Measurements from ENCODE around the gene FOXO1. TPM values are rescaled to one million over a fixed set of nuclear protein-coding genes. Genes with fewer than 3 reads are reported as not detected.

Gene FOXO1
- total RNA-seq, 1 donor from 2014 or later: 9.7 TPM

DNA sequence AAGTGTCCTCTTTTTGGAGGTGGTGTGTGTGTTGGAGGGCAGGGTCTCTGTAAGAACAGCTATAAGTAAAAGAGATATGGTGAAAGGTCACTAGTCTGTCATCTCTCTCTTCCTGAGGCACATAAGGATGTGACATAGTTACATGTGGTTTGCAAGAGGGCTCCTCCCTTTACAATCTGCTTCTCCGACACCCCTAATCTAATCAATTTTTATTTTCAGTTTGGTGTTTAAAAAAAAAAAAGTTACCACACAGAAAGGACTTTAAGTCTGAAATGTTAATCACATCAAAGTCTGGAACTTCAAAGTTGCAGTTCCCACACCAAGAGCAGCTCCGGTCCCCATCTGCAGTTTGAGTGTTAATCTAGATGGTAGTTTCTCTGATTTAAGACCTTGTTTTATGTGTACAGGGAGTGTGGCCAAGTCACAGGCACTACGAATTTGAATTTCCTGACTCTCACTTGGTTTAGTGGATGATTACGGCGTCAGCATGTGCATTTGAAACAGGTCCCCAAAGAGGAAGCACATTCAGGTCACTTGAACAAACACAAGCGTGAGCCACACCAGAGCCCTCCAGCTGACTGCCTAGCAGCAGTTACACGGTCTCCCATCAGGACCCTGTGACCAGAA, 53.1 kb downstream of the FOXO1 start:
- Mint-ChIP-seq H3K9me3 (ENCODE audit: low read depth) (peaks cover 3% of the 10 kb centered on the region), H3K27ac (ENCODE audit: unreplicated experiment) (no peak overlapping the region), H3K4me1 (ENCODE audit: low read depth) (peaks cover 21% of the 10 kb centered on the region), H3K4me3 (ENCODE audit: unreplicated experiment) (no peak overlapping the region), H3K36me3 (ENCODE audit: low read depth) (peaks cover under 1% of the 10 kb centered on the region), H3K27me3 (ENCODE audit: low read depth) (no peaks in the 10 kb centered on the region)
- TF ChIP-seq, protein P1, sequence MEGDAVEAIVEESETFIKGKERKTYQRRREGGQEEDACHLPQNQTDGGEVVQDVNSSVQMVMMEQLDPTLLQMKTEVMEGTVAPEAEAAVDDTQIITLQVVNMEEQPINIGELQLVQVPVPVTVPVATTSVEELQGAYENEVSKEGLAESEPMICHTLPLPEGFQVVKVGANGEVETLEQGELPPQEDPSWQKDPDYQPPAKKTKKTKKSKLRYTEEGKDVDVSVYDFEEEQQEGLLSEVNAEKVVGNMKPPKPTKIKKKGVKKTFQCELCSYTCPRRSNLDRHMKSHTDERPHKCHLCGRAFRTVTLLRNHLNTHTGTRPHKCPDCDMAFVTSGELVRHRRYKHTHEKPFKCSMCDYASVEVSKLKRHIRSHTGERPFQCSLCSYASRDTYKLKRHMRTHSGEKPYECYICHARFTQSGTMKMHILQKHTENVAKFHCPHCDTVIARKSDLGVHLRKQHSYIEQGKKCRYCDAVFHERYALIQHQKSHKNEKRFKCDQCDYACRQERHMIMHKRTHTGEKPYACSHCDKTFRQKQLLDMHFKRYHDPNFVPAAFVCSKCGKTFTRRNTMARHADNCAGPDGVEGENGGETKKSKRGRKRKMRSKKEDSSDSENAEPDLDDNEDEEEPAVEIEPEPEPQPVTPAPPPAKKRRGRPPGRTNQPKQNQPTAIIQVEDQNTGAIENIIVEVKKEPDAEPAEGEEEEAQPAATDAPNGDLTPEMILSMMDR (IDR thresholded peaks at IDR 0.05): no peak
- no peak for DNase-seq (ENCODE audit: low spot score)

DNA sequence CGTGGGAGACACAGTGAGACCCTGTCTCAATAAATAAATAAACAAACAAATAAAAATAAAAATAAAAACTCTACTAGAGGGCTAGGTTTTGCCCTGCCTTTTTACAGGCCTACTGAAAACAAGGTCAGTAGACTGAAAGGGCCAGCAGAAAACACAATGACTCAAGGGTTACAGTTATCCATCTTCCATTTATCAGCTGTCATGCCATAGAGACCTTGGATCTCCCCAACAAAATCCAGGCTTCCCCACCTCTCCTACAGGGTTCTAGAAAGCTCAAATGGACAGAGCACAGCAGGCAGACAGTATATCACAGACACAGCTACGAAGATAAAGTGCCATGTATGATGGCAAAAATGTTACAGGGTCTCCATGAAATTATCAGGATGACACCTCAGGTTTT, 54.4 kb downstream of the FOXO1 start:
- H3K27me3 Mint-ChIP-seq (ENCODE audit: low read depth): no peaks in the 10 kb centered on the region
- no peak overlapping the region for H3K4me3 Mint-ChIP-seq (ENCODE audit: unreplicated experiment)
- no peak for DNase-seq (ENCODE audit: low spot score)
- H3K4me1 Mint-ChIP-seq (ENCODE audit: low read depth): peaks cover 21% of the 10 kb centered on the region
- H3K9me3 Mint-ChIP-seq (ENCODE audit: low read depth): peaks cover 3% of the 10 kb centered on the region
- no peaks in the 10 kb centered on the region for H3K36me3 Mint-ChIP-seq (ENCODE audit: low read depth)
- TF ChIP-seq, protein P1 (IDR thresholded peaks at IDR 0.05): no peak
- no peak overlapping the region for H3K27ac Mint-ChIP-seq (ENCODE audit: unreplicated experiment)

DNA sequence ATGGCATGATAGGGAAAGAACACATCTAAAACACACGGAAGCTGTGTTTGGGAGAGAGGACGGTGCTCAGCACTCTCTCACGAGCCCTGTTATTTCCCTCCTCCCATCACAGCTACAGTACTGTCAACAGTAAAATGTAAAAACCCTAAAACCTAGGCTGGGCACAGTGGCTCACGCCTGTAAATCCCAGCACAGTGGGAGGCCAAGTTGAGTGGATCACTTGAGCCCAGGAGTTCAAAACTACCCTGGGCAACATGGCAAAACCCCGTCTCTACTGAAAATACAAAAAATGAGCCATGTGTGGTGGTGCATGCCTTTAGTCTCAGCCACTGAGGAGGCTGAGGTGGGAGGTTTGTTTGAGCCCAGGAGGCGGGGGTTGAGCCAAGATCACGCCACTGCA, 54.8 kb downstream of the FOXO1 start:
- DNase-seq (ENCODE audit: low spot score): no peak
- Mint-ChIP-seq H3K27ac (ENCODE audit: unreplicated experiment) (no peak overlapping the region), H3K4me1 (ENCODE audit: low read depth) (peaks cover 21% of the 10 kb centered on the region), H3K27me3 (ENCODE audit: low read depth) (no peaks in the 10 kb centered on the region), H3K9me3 (ENCODE audit: low read depth) (peaks cover 3% of the 10 kb centered on the region), H3K4me3 (ENCODE audit: unreplicated experiment) (no peak overlapping the region), H3K36me3 (ENCODE audit: low read depth) (no peaks in the 10 kb centered on the region)
- TF ChIP-seq, protein P1 (IDR thresholded peaks at IDR 0.05): no peak

DNA sequence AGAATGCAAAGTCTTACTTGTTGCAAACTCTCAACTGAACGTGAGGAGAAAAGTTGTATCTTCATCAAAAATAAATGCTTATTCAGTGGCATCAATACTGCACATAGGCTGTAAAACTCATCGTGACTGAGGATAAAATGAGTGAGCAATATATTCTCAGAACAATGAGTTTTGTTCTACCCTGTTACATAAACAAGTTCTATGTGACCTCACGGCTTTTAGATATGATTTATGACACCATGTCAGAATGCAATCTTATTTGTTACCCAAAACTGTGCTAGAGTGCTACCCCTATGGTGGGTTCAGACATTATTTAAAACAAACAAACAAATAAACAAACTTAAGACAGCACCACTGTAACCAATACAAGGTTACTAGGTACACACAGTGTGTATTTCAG, 55.4 kb downstream of the FOXO1 start:
- H3K36me3 Mint-ChIP-seq (ENCODE audit: low read depth): no peaks in the 10 kb centered on the region
- H3K4me3 Mint-ChIP-seq (ENCODE audit: unreplicated experiment): no peak overlapping the region
- H3K9me3 Mint-ChIP-seq (ENCODE audit: low read depth): peaks cover 3% of the 10 kb centered on the region
- TF ChIP-seq, protein P1 (IDR thresholded peaks at IDR 0.05): no peak
- peaks cover 21% of the 10 kb centered on the region for H3K4me1 Mint-ChIP-seq (ENCODE audit: low read depth)
- DNase-seq (ENCODE audit: low spot score): no peak
- no peaks in the 10 kb centered on the region for H3K27me3 Mint-ChIP-seq (ENCODE audit: low read depth)
- H3K27ac Mint-ChIP-seq (ENCODE audit: unreplicated experiment): no peak overlapping the region

DNA sequence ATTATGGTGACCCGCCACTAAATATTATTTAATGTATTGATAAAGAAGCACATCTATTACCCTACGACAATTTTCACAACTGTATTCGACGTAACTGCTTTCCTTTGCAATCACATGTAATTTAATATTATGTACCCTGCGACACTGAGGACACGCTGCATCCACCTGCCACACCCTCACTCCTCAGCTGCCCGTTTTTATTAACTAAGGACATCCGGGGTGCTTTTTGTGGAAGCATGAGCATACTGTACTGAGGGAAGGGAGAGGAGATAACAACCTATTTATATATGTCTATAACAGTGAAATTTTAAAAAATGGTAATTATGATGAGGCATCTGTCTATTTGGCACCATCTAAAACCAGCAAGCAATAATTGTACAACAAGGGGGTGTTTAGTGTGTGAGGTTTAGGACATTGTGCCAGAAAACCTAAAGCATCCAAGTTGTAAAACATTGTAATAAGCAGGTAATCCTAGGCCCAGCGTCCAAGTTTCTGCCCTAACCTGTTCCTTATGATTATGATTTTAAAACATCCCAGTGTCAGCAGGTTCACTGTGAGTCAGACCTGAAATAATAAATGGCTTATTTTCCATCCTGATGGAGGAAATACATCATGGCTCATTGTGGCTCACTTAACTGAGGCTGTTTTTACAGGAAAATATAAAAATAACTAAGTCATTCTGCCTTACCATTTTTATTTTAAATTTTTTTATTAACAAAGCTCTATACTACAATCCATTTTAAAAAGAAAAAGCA, 56.3 kb downstream of the FOXO1 start:
- TF ChIP-seq, protein P1 (IDR thresholded peaks at IDR 0.05): no peak
- H3K36me3 Mint-ChIP-seq (ENCODE audit: low read depth): no peaks in the 10 kb centered on the region
- no peak overlapping the region for H3K4me3 Mint-ChIP-seq (ENCODE audit: unreplicated experiment)
- peaks cover 3% of the 10 kb centered on the region for H3K9me3 Mint-ChIP-seq (ENCODE audit: low read depth)
- no peak for DNase-seq (ENCODE audit: low spot score)
- H3K4me1 Mint-ChIP-seq (ENCODE audit: low read depth): peaks cover 21% of the 10 kb centered on the region
- H3K27ac Mint-ChIP-seq (ENCODE audit: unreplicated experiment): no peak overlapping the region
- H3K27me3 Mint-ChIP-seq (ENCODE audit: low read depth): no peaks in the 10 kb centered on the region
